Measurements from ENCODE around the gene CD59.

CD59 gene

DNA sequence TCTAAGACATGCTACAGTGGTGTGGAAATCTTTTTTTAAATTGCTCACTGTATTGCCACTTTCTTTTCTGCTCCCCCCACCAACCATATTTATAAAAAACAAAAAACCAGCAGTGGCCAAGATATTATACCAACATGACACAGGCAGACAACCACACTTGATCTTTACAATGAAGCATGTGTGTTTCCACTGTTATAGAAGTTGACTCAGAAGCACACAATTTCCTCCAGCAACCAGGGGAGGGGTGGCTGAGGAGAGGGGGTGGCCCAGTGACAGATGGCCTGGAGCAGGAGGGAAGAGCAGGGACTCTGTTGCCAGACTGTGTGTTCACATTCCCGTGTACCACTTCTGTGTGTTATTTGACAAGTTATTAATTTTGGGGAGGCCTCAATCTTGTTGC is 14.8 kb downstream of the CD59 start:
- no peak overlapping the region for H3K27ac ChIP-seq
- TF ChIP-seq ZFX (IDR thresholded peaks at IDR 0.05): no peak
- no peak for TF ChIP-seq CTCF (conservative IDR thresholded peaks at IDR 0.05)

GRCh38 chr11:33719587-33719986 is 16.6 kb downstream of the CD59 start:
- TF ChIP-seq ZFX (IDR thresholded peaks at IDR 0.05) (no peak), CTCF (conservative IDR thresholded peaks at IDR 0.05) (no peak)
- no peak overlapping the region for H3K27ac ChIP-seq

GRCh38 chr11:33718440-33718839 is 17.8 kb downstream of the CD59 start:
- TF ChIP-seq ZFX (IDR thresholded peaks at IDR 0.05) (no peak), CTCF (conservative IDR thresholded peaks at IDR 0.05) (no peak)
- H3K27ac ChIP-seq: no peak overlapping the region

- no peak overlapping the region for H3K27ac ChIP-seq
- TF ChIP-seq ZFX (IDR thresholded peaks at IDR 0.05) (no peak), CTCF (conservative IDR thresholded peaks at IDR 0.05) (peak; percentile 34)
These were observed 20.0 kb downstream of the CD59 start for GRCh38 chr11:33716243-33716642.

DNA sequence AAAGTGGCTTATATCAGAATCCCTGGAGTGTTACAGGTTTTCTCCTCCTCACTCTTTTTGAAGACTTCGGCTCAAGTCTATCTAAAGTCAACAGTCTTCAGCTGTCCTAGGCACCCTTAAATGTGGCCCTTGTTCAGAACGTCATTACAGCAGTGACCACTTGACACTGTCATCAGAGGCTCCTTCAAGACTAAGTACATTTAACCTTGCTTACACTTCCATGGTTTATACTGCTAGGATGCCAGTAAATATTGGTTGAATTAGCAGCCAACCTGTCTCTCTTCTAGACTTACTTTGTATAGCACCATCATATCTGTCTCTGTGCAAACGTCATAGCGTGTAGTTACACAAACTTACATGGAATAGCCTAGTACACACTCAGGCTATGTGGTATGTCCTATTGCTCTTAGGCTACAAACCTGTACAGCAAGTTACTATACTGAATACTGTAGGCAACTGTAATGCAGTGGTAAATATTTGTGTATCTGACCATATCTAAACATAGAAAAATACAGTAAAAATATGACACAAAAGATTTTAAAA is 22.3 kb downstream of the CD59 start:
- H3K27ac ChIP-seq: no peak overlapping the region
- no peak for TF ChIP-seq CTCF (conservative IDR thresholded peaks at IDR 0.05)
- TF ChIP-seq ZFX (IDR thresholded peaks at IDR 0.05): no peak

DNA sequence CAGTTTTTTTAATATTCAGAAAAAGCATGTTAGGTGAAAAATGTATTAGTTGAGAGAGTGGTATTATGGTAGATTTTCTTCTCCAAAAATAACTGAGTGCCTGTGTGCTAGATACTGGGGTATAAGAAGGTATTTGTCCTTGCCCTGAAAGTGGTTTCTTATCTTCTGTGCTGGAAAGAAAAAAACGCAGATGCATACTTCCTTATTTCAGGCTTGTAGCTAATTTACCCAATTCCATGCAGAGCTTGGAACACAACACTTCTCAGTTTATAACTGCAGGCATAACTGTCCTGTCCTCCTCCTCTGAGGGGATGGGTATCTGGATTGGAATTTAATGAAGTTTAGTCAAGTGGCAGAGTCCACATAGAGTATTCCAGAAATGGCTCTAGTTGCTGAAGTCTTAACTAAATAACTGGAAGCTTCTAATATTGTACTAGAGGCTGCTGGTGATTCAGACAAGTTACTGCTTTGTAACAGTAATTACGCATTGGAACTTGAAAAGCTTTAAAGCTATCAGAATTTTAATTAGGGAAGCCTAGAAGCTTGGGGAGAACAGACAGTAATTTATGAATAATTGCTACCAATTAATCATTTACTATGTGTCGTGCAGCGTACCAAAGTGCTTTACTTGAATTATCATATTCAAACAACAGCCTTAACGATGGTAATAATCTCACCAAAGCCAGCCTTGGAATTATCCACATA is 22.9 kb downstream of the CD59 start:
- no peak overlapping the region for H3K27ac ChIP-seq

More for the DNA sequence above, 22.9 kb downstream of the CD59 start:
- TF ChIP-seq ZFX (IDR thresholded peaks at IDR 0.05) (no peak), CTCF (conservative IDR thresholded peaks at IDR 0.05) (no peak)
